RWPE1 (cell line): ENCODE measurements around the gene SLC35E2B.

ENCODE experiments used
- CTCF ChIA-PET: fragments of 350-600 bp; sonication (Branson Sonifier 250); formaldehyde crosslinking; extraction: SDS; loops from one replicate; lab custom pipeline; 2021; lab: Yijun Ruan, JAX
- POLR2A ChIA-PET: fragments of 400-600 bp; formaldehyde crosslinking; extraction: SDS; loops from one replicate; lab custom pipeline; 2020; ENCODE audit warnings: antibody characterized with exemption; ENCODE audit not compliant: low non-redundant PET; lab: Yijun Ruan, JAX
- DNase-seq: peaks from one replicate; pipeline ENCODE4 v3.0.0; 2012; ENCODE audit warnings: low spot score
- H3K27ac ChIP-seq: fragments of 450-650 bp; 2 replicates; pipeline ENCODE4 v1.5.1; 2017
- TF ChIP-seq, protein P1 (sequence below): fragments of 450-650 bp; conservative IDR thresholded peaks from 2 replicates; pipeline ENCODE4 v1.5.1; 2017; ENCODE audit warnings: low read depth, mild to moderate bottlenecking

The SLC35E2B gene

DNA sequence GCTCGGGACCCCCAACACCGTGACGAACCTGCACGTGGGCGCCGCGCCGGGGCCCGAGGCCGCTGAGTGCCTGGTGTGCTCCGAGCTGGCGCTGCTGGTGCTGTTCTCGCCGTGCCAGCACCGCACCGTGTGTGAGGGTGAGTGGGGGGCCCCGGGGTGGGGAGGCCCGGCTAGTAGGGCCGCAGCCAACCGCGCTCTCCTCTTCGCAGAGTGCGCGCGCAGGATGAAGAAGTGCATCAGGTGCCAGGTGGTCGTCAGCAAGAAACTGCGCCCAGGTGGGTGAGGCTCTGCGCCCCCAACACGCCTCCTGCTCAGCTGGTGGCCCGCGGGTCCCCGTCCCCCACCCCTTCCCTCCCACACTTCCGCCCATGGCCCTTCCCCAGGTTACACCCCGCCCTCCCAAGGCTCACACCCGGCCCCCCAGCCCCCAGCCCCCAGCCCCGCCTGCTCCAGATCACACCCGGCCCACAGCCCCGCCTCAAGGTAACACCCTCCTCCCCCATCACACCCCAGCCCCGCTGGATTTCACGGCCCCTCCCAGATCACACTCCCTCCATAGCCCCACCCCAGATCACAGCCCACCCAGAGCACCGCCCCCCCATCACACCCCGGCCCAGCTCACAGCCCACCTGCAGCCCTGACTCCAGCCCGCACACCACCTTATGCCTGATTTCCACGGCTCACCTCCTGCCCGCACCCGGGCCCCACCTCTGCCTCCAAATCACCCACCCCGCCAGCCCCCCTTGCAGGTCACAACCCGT lies 63.0 kb downstream of the SLC35E2B start:
- no peak for DNase-seq
- H3K27ac ChIP-seq = no peak overlapping the region
- ChIA-PET POLR2A (no interaction called here), CTCF (no interaction called here)
- TF ChIP-seq, protein P1, sequence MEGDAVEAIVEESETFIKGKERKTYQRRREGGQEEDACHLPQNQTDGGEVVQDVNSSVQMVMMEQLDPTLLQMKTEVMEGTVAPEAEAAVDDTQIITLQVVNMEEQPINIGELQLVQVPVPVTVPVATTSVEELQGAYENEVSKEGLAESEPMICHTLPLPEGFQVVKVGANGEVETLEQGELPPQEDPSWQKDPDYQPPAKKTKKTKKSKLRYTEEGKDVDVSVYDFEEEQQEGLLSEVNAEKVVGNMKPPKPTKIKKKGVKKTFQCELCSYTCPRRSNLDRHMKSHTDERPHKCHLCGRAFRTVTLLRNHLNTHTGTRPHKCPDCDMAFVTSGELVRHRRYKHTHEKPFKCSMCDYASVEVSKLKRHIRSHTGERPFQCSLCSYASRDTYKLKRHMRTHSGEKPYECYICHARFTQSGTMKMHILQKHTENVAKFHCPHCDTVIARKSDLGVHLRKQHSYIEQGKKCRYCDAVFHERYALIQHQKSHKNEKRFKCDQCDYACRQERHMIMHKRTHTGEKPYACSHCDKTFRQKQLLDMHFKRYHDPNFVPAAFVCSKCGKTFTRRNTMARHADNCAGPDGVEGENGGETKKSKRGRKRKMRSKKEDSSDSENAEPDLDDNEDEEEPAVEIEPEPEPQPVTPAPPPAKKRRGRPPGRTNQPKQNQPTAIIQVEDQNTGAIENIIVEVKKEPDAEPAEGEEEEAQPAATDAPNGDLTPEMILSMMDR = no peak

DNA sequence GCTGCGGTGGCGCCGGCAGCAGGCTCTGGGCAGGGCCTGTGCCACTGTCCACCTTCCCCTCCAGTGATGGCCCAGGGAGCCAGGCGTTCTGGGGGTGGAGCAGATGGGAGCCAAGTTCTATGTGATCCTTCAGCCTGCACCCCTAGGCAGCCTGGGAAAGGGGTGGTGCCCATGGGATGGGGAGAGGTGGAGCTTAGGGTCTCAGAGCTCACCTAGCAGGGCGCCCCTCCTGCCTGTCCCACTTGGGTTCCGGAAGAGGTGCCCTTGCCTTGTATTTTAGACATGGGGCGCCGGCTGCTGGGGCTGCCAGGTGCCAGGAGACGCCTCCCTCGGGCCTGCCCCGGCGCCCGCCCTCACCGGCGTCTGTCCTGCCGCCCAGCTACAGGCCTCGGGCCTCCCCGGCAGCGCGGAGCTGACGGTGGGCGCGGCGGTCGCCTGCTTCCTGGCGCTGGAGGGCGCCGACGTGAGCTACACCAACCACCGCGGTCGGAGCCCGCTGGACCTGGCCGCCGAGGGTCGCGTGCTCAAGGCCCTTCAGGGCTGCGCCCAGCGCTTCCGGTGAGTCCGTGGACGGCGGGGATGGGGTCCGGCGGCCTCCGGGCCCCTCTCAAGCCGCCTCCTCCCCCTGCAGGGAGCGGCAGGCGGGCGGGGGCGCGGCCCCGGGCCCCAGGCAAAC lies 63.7 kb downstream of the SLC35E2B start:
- CTCF ChIA-PET = interaction anchor here (0.6 kb wide), 1 partner anchor 427 kb away, joined by 3 read pairs; no protein-coding TSS in a partner anchor
- H3K27ac ChIP-seq = peak overlapping the region; percentile 73

DNA sequence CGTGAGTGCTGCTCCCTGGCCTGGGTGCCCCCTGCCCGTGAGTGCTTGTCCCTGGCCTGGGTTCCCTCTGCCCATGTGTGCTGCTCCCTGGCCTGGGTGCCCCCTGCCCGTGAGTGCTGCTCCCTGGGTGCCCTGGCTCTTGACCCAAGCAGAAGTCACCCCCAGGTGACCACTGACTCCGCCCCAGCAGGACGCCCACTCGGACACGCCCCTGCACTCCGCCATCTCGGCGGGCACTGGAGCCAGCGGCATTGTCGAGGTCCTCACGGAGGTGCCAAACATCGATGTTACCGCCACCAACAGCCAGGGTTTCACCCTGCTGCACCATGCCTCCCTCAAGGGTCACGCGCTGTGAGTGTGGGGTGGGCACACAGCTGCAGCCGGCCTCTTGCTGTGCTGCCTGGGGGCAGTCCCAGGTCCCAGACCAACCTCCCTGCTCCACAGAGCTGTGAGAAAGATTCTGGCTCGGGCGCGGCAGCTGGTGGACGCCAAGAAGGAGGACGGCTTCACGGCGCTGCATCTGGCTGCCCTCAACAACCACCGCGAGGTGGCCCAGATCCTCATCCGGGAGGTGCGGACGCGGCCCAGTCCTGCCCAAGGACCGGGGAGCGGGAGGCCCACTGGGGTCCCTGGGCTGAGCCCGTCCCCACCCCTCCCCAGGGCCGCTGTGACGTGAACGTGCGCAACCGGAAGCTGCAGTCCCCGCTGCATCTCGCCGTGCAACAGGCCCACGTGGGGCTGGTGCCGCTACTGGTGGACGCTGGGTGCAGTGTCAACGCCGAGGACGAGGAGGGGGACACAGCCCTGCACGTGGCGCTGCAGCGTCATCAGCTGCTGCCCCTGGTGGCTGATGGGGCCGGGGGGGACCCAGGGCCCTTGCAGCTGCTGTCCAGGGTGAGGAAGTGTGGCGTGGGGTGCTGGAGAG lies 64.5 kb downstream of the SLC35E2B start:
- POLR2A ChIA-PET = no interaction called here
- no peak for DNase-seq
- CTCF ChIA-PET = interaction anchor here (0.6 kb wide), 1 partner anchor 427 kb away, joined by 3 read pairs; no protein-coding TSS in a partner anchor

More for the DNA sequence above, 63.7 kb downstream of the SLC35E2B start:
- TF ChIP-seq, protein P1 = no peak
- POLR2A ChIA-PET = no interaction called here
- no peak for DNase-seq

DNA sequence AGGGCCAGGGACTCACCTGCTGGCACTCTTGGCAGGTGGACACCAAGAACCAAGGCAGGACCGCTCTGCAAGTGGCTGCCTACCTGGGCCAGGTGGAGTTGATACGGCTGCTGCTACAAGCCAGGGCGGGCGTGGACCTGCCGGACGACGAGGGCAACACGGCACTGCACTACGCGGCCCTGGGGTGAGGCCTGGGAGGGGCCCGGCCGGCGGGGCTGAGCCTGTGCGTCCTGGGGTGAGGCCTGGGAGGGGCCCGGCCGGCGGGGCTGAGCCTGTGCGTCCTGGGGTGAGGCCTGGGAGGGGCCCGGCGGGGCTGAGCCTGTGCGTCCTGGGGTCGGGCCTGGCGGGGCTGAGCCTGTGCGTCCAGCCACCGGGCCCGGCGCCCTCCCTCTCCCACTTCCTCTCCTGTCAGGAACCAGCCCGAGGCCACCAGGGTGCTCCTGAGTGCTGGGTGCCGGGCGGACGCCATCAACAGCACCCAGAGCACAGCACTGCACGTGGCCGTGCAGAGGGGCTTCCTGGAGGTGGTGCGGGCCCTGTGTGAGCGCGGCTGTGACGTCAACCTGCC lies 65.2 kb downstream of the SLC35E2B start:
- H3K27ac ChIP-seq = peak overlapping the region; percentile 73
- no peak for DNase-seq
- ChIA-PET POLR2A (no interaction called here), CTCF (no interaction called here)
- TF ChIP-seq, protein P1 = no peak

More for the DNA sequence above, 64.5 kb downstream of the SLC35E2B start:
- H3K27ac ChIP-seq = peak overlapping the region; percentile 73
- TF ChIP-seq, protein P1 = no peak

DNA sequence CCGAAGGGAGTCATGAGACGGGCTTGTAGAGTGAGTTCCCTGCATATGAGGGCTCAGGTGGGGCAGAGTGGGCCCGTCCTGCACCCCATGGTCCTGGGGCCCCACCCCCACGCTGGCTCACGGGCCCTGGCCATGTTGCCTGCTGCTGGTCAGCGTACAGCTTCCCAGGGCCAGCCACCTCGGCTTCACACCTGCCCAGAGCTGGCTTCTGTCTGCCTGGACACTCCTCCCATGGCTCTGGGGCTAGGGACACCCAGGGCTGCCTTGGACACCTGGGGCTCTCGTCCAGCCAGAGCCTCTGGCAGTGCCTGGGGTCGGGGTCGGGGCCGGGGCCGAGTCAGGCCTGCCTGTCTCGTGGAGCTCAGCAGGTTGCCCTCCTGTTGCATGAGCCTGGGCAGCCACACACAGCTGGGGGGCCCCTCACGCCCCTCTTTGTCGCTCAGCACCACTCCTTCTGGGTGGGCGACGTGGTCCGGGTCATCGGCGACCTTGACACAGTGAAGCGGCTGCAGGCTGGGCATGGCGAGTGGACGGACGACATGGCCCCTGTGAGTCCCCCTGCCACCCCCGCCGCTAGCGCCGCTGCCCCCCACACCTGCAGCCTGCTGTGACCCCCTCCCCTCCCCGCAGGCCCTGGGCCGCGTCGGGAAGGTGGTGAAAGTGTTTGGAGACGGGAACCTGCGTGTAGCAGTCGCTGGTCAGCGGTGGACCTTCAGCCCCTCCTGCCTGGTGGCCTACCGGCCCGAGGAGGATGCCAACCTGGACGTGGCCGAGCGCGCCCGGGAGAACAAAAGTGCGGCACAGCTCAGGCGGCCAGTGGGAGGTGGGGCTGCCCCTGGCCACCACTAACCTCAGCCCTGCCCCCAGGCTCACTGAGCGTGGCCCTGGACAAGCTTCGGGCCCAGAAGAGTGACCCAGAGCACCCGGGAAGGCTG lies 66.1 kb downstream of the SLC35E2B start:
- ChIA-PET CTCF (no interaction called here), POLR2A (no interaction called here)
- H3K27ac ChIP-seq = peak overlapping the region; percentile 73
- DNase-seq = no peak
- TF ChIP-seq, protein P1 = no peak
